HG02970 (cell line): Measurements from ENCODE around the gene NEXN.
"Not testable (repeated sequence)": the region's sequence is repeated elsewhere in the genome, so short reads cannot be mapped to it uniquely, and the experiment has no call there.

Experiments used
- ATAC-seq: cut with Tn5 transposase; IDR thresholded peaks from one replicate; pipeline ENCODE4 v1.9.1; 2021; ENCODE audit warnings: mild to moderate bottlenecking, moderate library complexity, moderate number of reproducible peaks; ENCODE audit not compliant: unreplicated experiment, low FRiP score

The NEXN gene

GRCh38 chr1:77900687-77901293, 12.4 kb downstream of the NEXN start:
- no peak for ATAC-seq

- ATAC-seq: no peak
Observed at GRCh38 chr1:77905603-77906002, 17.2 kb downstream of the NEXN start.

GRCh38 chr1:77906019-77906545, 17.7 kb downstream of the NEXN start:
- no peak for ATAC-seq

GRCh38 chr1:77906624-77907023, 18.2 kb downstream of the NEXN start:
- ATAC-seq: no peak

- no peak for ATAC-seq
Observed at GRCh38 chr1:77910116-77910515, 21.7 kb downstream of the NEXN start.

GRCh38 chr1:77918918-77919317, 30.5 kb downstream of the NEXN start:
- not testable (repeated sequence) for ATAC-seq

- ATAC-seq: no peak
Observed at GRCh38 chr1:77925518-77925917, 37.1 kb downstream of the NEXN start.

- ATAC-seq: no peak
Observed at GRCh38 chr1:77925956-77926355, 37.5 kb downstream of the NEXN start.

- ATAC-seq: no peak
Observed at GRCh38 chr1:77926561-77927357, 38.3 kb downstream of the NEXN start.

- ATAC-seq: no peak
Observed at GRCh38 chr1:77927414-77927813, 39.0 kb downstream of the NEXN start.

- no peak for ATAC-seq
Observed at GRCh38 chr1:77929806-77930205, 41.4 kb downstream of the NEXN start.

- no peak for ATAC-seq
Observed at GRCh38 chr1:77938651-77939050, 50.2 kb downstream of the NEXN start.

- ATAC-seq: no peak
Observed at GRCh38 chr1:77940921-77941570, 52.6 kb downstream of the NEXN start.

- no peak for ATAC-seq
Observed at GRCh38 chr1:77942400-77943140, 54.1 kb downstream of the NEXN start.

- no peak for ATAC-seq
Observed at GRCh38 chr1:77945345-77945744, 56.9 kb downstream of the NEXN start.

GRCh38 chr1:77948841-77949424, 60.5 kb downstream of the NEXN start:
- ATAC-seq: no peak

- no peak for ATAC-seq
Observed at GRCh38 chr1:77950873-77951272, 62.4 kb downstream of the NEXN start.

- ATAC-seq: no peak
Observed at GRCh38 chr1:77951328-77951727, 62.9 kb downstream of the NEXN start.

GRCh38 chr1:77953907-77954306, 65.5 kb downstream of the NEXN start:
- ATAC-seq: no peak

- no peak for ATAC-seq
Observed at GRCh38 chr1:77954521-77954920, 66.1 kb downstream of the NEXN start.
